SK-N-MC (cell line): ENCODE measurements around the gene WDR45.

ENCODE experiments used
- DNase-seq: peaks from one replicate; pipeline ENCODE4 v3.0.0-alpha.2; 2011; ENCODE audit warnings: low read depth, low spot score
- H3K27ac ChIP-seq: fragments of 200-600 bp; sonication (generic); 2 replicates; pipeline ENCODE4 v1.5.1; 2016; ENCODE audit warnings: mixed run types
- H3K36me3 ChIP-seq: fragments of 200-600 bp; sonication (generic); 2 replicates; pipeline ENCODE4 v1.6.1; 2017; ENCODE audit warnings: antibody characterized with exemption, low read length, mixed read lengths; ENCODE audit not compliant: insufficient read depth
- H3K4me3 ChIP-seq: fragments of 200-600 bp; sonication (generic); 2 replicates; pipeline ENCODE4 v1.5.1; 2016
- H3K9ac ChIP-seq: fragments of 200-600 bp; sonication (generic); 2 replicates; pipeline ENCODE4 v1.8.0; 2017; ENCODE audit warnings: mixed run types, mixed read lengths; ENCODE audit not compliant: insufficient read length
- H3K9me3 ChIP-seq: fragments of 200-600 bp; sonication (generic); 2 replicates; pipeline ENCODE4 v1.6.1; 2017; ENCODE audit warnings: low read depth, mild to moderate bottlenecking, antibody characterized with exemption, low read length, moderate library complexity, mixed read lengths
- EZH2 ChIP-seq: fragments of 200-600 bp; sonication (generic); IDR thresholded peaks from one replicate; pipeline ENCODE4 v1.6.1; 2017; ENCODE audit warnings: antibody characterized with exemption
- FOXP2 ChIP-seq: optimal IDR thresholded peaks from 2 replicates; pipeline ENCODE3; 2011; ENCODE audit warnings: mild to moderate bottlenecking, moderate library complexity; ENCODE audit not compliant: insufficient read depth; ENCODE audit errors: extremely low read length, control extremely low read depth
- POLR2AphosphoS5 ChIP-seq: IDR thresholded peaks from 2 replicates; pipeline ENCODE4 v1.6.1; 2012; ENCODE audit warnings: mild to moderate bottlenecking, low read depth, low read length, borderline replicate concordance

Gene WDR45

GRCh38 chrX:49071877-49072711 is 7.6 kb downstream of the WDR45 start:
- Histone ChIP-seq H3K4me3 (no peak overlapping the region), H3K36me3 (no peaks in the 10 kb centered on the region), H3K9ac (no peak overlapping the region), H3K9me3 (no peaks in the 10 kb centered on the region), H3K27ac (no peak overlapping the region)
- no peak for DNase-seq
- no peak for TF ChIP-seq POLR2AphosphoS5
- no peak for TF ChIP-seq EZH2
- TF ChIP-seq FOXP2: no peak

- Histone ChIP-seq H3K27ac (no peak overlapping the region), H3K9me3 (no peaks in the 10 kb centered on the region), H3K9ac (no peak overlapping the region), H3K36me3 (no peaks in the 10 kb centered on the region), H3K4me3 (no peak overlapping the region)
- DNase-seq: no peak
- no peak for TF ChIP-seq FOXP2
- TF ChIP-seq POLR2AphosphoS5: no peak
- no peak for TF ChIP-seq EZH2
Measured at GRCh38 chrX:49070988-49071387, 8.7 kb downstream of the WDR45 start.

- TF ChIP-seq EZH2 (no peak), POLR2AphosphoS5 (no peak)
- no peaks in the 10 kb centered on the region for H3K36me3 ChIP-seq
- no peak overlapping the region for H3K27ac ChIP-seq
- no peak overlapping the region for H3K9ac ChIP-seq
- no peak for DNase-seq
- no peak overlapping the region for H3K4me3 ChIP-seq
- no peaks in the 10 kb centered on the region for H3K9me3 ChIP-seq
Measured at GRCh38 chrX:49069038-49069437, 10.6 kb downstream of the WDR45 start.

GRCh38 chrX:49067285-49068120 is 12.2 kb downstream of the WDR45 start:
- no peaks in the 10 kb centered on the region for H3K36me3 ChIP-seq
- no peak overlapping the region for H3K4me3 ChIP-seq
- H3K9ac ChIP-seq: no peak overlapping the region
- no peaks in the 10 kb centered on the region for H3K9me3 ChIP-seq
- H3K27ac ChIP-seq: no peak overlapping the region
- DNase-seq: no peak
- TF ChIP-seq EZH2 (no peak), POLR2AphosphoS5 (no peak), FOXP2 (no peak)

GRCh38 chrX:49066690-49067089 is 13.0 kb downstream of the WDR45 start:
- no peak overlapping the region for H3K9ac ChIP-seq
- TF ChIP-seq POLR2AphosphoS5 (no peak), FOXP2 (no peak), EZH2 (no peak)
- no peaks in the 10 kb centered on the region for H3K36me3 ChIP-seq
- no peaks in the 10 kb centered on the region for H3K9me3 ChIP-seq
- H3K27ac ChIP-seq: no peak overlapping the region
- DNase-seq: no peak
- H3K4me3 ChIP-seq: no peak overlapping the region

- H3K9me3 ChIP-seq: no peaks in the 10 kb centered on the region
- no peaks in the 10 kb centered on the region for H3K36me3 ChIP-seq
- no peak overlapping the region for H3K9ac ChIP-seq
- DNase-seq: no peak
- H3K4me3 ChIP-seq: no peak overlapping the region
- no peak overlapping the region for H3K27ac ChIP-seq
- TF ChIP-seq POLR2AphosphoS5: no peak
- no peak for TF ChIP-seq FOXP2
- TF ChIP-seq EZH2: no peak
Measured at GRCh38 chrX:49066278-49066677, 13.4 kb downstream of the WDR45 start.

DNA sequence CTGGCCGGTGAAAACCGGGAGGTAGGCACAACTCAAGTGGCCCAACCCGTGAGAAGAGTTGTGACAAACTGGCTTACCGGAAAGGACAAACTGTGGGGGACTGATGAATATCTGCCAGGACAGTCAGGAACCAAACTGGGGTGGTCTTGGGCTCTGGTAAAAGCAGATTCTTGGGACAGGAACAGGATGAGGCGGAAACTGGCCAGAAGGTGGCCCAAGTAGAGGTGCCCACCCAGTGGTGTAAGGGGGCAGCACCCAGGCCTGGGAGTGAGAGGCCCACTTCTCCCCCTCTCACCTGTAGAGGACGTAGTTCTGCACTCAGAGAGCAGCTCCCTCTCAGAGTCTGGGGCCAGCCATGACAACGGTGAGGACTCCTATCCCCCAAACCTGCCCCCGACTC is 15.0 kb downstream of the WDR45 start:
- DNase-seq: no peak
- Histone ChIP-seq H3K4me3 (no peak overlapping the region), H3K27ac (no peak overlapping the region), H3K9me3 (no peaks in the 10 kb centered on the region), H3K36me3 (no peaks in the 10 kb centered on the region), H3K9ac (no peak overlapping the region)
- no peak for TF ChIP-seq FOXP2
- TF ChIP-seq POLR2AphosphoS5: no peak
- TF ChIP-seq EZH2: no peak

GRCh38 chrX:49064303-49064702 is 15.4 kb downstream of the WDR45 start:
- H3K4me3 ChIP-seq: no peak overlapping the region
- no peak overlapping the region for H3K9ac ChIP-seq
- no peak overlapping the region for H3K27ac ChIP-seq
- H3K36me3 ChIP-seq: no peaks in the 10 kb centered on the region
- TF ChIP-seq EZH2 (no peak), FOXP2 (no peak), POLR2AphosphoS5 (no peak)
- no peak for DNase-seq
- no peaks in the 10 kb centered on the region for H3K9me3 ChIP-seq
